ENCODE results near the gene BMP6.

GRCh38 chr6:7823552-7823951, 97.7 kb downstream of the BMP6 start:
- no peak for TF ChIP-seq EZH2phosphoT487 (IDR thresholded peaks at IDR 0.05; ENCODE audit: borderline replicate concordance, low read depth, low read length)
- TF ChIP-seq, protein P1, sequence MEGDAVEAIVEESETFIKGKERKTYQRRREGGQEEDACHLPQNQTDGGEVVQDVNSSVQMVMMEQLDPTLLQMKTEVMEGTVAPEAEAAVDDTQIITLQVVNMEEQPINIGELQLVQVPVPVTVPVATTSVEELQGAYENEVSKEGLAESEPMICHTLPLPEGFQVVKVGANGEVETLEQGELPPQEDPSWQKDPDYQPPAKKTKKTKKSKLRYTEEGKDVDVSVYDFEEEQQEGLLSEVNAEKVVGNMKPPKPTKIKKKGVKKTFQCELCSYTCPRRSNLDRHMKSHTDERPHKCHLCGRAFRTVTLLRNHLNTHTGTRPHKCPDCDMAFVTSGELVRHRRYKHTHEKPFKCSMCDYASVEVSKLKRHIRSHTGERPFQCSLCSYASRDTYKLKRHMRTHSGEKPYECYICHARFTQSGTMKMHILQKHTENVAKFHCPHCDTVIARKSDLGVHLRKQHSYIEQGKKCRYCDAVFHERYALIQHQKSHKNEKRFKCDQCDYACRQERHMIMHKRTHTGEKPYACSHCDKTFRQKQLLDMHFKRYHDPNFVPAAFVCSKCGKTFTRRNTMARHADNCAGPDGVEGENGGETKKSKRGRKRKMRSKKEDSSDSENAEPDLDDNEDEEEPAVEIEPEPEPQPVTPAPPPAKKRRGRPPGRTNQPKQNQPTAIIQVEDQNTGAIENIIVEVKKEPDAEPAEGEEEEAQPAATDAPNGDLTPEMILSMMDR (conservative IDR thresholded peaks at IDR 0.05; ENCODE audit: low read length) = no peak

Measured in OCI-LY7 (cell line).